ENCODE data around the gene TFDP3.

GRCh38 chrX:133177202-133177601 is 41.0 kb downstream of the TFDP3 start:
- TF ChIP-seq POLR2AphosphoS5 (IDR thresholded peaks at IDR 0.05; ENCODE audit: low read depth, low read length) (no peak), POLR2A (IDR thresholded peaks at IDR 0.05; ENCODE audit: low read depth, low read length) (no peak), TAF1 (IDR thresholded peaks at IDR 0.05; ENCODE audit: low read depth, low read length) (no peak), POU2F2 (IDR thresholded peaks at IDR 0.05; ENCODE audit: low read depth, low read length) (no peak), PAX5 (IDR thresholded peaks at IDR 0.05; ENCODE audit: insufficient read depth, low read length, severe bottlenecking) (no peak), SPI1 (IDR thresholded peaks at IDR 0.05; ENCODE audit: low read depth, low read length) (no peak)

All from GM12891 (cell line).